D721Med (cell line): ENCODE results near the gene ZNF222.

Experiments
- DNase-seq: peaks from one replicate; pipeline ENCODE4 v3.0.0; 2011; ENCODE audit warnings: low spot score; ENCODE audit not compliant: insufficient read length
- FAIRE-seq: peaks from 2 replicates; lab custom pipeline; 2011; peaks lifted over from hg19 to GRCh38; lab: Jason Lieb, UNC
- CTCF ChIP-seq: IDR thresholded peaks from 2 replicates; pipeline ENCODE4 v1.5.1; 2012; ENCODE audit warnings: mild to moderate bottlenecking, control low read depth; ENCODE audit not compliant: insufficient read depth; ENCODE audit errors: missing control alignments

ZNF222 gene

GRCh38 chr19:44025217-44025936 is at the start of gene ZNF222:
Gene ZNF222, plus strand, starts transcription at chr19:44025379. Its CDS starts 58 bp downstream, at chr19:44025437.
- DNase-seq = peak; percentile 28
- no peak for FAIRE-seq

GRCh38 chr19:43976732-43977131 is 48.4 kb upstream of the ZNF222 start:
- TF ChIP-seq CTCF = no peak
- no peak for FAIRE-seq

More at GRCh38 chr19:44025217-44025936, at the start of gene ZNF222:
- TF ChIP-seq CTCF = no peak

GRCh38 chr19:43983544-43983911 is 41.7 kb upstream of the ZNF222 start:
- TF ChIP-seq CTCF = no peak
- DNase-seq (no peak), FAIRE-seq (no peak)

More at GRCh38 chr19:43976732-43977131, 48.4 kb upstream of the ZNF222 start:
- DNase-seq = no peak

- TF ChIP-seq CTCF = no peak
- peak; percentile 39 for DNase-seq
- peak; percentile 60 for FAIRE-seq
These were observed 41.1 kb upstream of the ZNF222 start, which contains the start of gene ZNF155 for GRCh38 chr19:43983912-43984686. Gene ZNF155, plus strand, starts transcription at chr19:43984188. Its CDS starts 4,356 bp downstream, at chr19:43988544.

GRCh38 chr19:43984687-43985000 is 40.5 kb upstream of the ZNF222 start:
- no peak for FAIRE-seq
- DNase-seq = no peak
- TF ChIP-seq CTCF = no peak

- FAIRE-seq (no peak), DNase-seq (no peak)
- TF ChIP-seq CTCF = no peak
These were observed 27.4 kb upstream of the ZNF222 start for GRCh38 chr19:43997631-43998290.
